Renal cortex interstitium (tissue), 11 donors: ENCODE results near the gene ZNF215. TPM values are rescaled to one million over a fixed set of nuclear protein-coding genes. Genes with fewer than 3 reads are reported as not detected.
"Not testable (repeated sequence)": the region's sequence is repeated elsewhere in the genome, so short reads cannot be mapped to it uniquely, and the experiment has no call there.

Experiments used
- DNase-seq, 11 donors: peaks; one replicate each; pipeline ENCODE4 v3.0.0-alpha.2; 2013; ENCODE audit warnings: low read depth in 9 of 11, low spot score in 4 of 11; ENCODE audit errors: extremely low read depth in 1 of 11
- polyA plus RNA-seq, 3 donors: library from polyadenylated mRNA; unstranded; fragments of 120-200 nt; gene quantifications; one replicate each; pipeline ENCODE4 v1.2.1, GENCODE V29; 2013; ENCODE audit not compliant: insufficient read length in 3 of 3

ZNF215 gene
- polyA plus RNA-seq, 3 donors, result 2.5 to 3.3 (median 3.0) TPM

DNA sequence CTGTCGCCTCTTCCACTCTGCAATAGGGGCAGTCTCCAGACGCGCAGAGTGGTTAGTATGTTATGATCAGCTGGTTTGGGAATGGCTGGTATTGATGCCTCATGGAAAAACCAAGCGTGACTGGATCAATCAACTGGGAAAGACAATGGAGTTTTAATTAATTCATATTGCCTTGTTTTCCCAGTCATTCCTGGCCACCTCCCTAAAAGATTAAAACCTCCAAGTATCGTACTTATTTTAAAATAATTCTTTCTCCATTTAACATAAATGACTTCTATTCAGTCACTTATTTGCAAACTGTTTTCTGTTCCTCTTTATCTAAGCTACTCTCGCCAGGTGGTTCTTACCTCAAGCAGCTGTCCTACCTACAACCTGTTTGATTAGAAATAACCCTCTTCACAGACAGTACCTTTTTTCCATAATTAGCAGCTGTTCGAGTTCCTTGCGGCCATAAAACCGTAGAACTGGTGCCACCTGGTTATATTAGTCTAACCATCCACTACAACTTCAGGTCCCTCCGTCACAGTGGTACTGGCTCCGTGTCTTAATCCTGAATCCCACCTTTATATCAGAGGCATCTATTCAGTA lies 898 bp downstream of the ZNF215 start:
- no peak for DNase-seq

DNA sequence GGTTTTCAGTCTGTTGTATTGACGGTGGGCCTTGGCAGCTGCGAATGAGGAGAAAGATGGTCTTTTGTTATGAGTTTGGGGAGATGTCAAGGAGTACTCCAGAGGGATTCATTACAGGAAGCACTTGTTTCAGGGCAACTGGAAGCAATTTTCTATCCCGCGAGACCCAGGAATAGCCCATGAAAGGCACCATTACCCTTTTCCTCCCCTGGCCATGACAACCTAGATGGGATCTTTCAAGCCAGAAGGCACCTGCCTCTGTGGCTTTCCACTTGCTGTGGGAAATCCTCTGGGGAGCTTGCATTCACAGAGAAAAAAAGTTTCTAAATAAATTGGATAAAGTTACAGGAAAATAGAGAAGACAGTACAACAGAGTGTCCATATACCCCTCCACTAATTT lies 2.7 kb downstream of the ZNF215 start:
- no peak for DNase-seq

DNA sequence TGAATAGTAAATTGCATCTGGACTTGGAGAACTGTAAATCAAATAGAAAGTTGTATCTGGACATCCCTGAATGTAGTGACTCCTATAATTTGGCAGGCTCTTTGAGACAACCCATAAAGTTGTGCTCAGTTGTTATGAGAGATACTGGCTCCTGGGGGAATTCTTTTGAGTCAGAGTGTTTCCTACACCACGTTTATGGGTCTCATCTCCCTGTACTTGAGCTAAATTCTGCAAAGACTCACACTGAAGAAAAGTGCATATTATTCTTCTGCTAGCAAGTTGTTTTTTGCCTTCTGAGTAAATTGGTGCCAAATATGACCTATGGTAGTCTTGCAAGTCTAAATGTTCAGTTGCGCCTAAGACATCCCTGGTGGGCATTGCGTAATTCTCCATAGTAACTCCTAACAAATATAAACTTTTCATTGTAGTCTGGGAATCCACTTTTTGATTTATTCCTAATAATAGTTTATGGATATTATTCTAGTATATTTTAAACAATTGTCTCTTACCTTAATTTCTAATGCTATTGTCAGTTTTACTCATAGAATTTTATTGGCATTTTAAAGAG lies 5.0 kb downstream of the ZNF215 start:
- no peak for DNase-seq

DNA sequence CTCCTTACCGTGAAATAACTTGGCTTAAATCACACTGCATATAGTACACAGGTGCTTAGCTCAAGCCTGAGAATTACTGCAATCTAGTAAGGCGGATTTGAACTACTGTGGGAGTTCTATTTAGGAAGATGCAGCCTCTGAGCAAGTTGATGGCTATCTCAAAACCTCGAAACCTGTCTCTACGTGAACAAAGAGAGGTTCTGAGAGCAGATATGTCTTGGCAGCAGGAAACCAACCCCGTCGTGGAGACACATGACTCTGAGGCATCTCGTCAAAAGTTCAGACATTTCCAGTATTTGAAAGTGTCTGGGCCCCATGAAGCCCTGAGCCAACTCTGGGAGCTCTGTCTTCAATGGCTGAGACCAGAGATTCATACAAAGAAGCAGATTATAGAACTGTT lies 5.9 kb downstream of the ZNF215 start:
- no peak for DNase-seq

DNA sequence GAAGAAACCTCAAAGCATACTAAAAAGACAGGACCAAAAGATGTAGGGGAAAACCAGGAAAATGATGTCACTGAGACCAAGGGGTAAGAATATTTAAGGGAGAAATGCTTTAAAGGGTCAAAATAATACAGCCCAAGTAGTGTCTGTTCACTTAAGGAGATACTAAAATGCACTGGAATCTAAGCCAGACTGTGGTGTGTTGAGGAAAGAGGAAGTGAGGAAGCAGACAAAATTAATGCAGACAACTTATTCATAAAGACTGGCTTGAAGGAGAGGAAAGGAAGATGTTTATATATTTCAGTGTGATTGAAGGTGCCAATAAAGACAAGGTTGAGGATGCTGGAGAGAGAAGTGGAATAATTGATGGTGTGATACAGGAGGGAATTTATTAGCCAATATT lies 15.7 kb downstream of the ZNF215 start:
- no peak for DNase-seq

DNA sequence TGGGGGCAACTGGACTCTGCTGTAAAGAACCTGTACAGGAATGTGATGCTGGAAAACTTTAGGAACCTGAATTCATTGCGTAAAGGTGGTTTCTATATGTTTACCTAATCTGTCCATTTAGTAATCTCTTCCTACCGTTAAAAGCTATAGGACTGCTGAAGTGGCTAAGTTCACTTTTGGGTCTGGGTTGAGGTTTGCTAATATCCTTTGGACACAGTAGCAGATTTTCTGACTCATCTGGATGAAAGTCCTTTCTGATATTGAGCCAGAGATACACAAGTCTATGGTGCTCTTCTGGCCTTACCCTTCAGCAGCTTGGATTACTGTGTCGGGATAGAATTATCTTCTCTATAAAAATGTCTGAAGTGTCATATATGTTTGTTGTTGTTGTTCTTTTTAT lies 16.9 kb downstream of the ZNF215 start:
- no peak for DNase-seq

DNA sequence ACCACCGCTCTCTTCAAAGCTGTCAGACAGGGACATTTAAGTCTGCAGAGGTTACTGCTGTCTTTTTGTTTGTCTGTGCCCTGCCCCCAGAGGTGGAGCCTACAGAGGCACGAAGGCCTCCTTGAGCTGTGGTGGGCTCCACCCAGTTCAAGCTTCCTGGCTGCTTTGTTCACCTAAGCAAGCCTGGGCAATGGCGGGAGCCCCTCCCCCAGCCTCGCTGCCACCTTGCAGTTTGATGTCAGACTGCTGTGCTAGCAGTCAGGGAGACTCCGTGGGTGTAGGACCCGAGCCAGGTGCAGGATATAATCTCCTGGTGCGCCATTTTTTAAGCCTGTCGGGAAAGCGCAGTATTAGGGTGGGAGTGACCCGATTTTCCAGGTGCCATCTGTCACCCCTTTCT lies 28.0 kb downstream of the ZNF215 start:
- not testable (repeated sequence) for DNase-seq

DNA sequence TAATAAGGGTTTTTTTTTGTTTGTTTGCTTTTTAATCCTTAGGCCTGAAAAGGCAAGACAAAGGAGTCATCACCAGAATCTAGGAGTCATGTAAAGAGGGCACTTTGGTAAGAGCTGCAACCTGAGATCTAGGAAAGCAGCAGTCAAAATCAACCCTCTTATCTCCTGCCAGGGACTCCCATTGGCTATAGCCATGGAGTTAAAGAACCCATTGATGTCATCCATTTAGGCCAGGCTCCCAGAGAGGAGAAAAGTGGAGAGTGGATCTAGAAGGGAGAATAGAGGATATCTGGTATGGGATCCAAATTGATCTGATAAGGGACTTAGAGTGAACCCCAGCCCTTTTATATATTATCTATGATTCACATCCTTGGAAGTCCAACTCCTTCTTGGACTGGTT lies 35.9 kb downstream of the ZNF215 start:
- DNase-seq, result no peak

DNA sequence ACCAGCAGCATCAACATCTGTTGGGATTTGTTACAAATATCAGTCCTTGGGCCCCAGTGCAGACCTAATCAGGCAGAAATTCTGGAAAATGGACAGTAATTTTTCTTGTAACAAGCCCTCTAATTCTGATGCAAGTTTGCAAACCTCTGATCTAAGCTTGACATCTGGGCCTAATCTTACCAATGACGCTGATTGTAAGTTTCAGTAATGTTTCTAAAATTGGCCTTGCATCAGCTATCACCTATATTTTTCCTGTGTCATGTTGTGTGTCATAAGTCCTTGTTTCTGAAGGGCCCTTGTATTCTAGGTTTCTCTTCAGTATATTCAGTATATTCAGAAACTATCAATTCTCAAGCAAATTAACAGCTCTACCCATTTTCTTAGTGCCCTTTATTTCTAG lies 36.4 kb downstream of the ZNF215 start:
- no peak for DNase-seq

DNA sequence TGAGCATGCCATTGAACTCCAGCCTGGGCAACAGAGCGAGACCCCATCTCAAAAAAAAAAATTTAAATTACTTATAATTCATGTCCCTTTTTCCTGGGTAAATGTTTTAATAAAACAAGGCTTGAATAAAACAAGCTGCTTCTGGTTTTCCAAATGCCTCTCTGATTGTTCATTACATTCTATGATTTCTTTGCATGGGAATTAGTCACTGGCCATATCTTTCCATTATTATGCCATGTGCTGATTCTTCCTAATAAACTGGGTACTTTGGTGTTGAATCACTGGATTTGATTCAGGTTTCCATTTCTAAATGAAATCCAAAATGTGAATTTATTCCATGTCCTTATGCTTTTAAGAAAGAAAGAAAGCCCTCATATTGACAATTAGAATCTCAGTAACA lies 42.6 kb downstream of the ZNF215 start:
- DNase-seq, result no peak

DNA sequence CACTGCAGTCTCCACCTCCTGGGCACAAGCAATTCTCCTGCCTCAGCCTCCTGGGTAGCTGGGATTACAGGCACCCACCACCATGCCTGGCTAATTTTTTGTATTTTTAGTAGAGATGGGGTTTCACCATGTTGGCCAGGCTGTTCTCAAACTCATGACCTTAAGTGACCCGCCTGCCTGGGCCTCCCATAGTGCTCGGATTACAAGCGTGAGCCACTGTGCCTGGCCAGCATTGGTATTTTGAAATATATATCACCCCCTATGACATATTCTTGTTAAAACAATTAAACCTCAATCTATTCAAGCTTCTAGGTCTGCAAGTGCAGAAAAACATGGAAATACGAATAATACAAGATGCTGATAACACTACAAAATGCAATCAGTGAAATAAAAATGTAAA lies 43.6 kb downstream of the ZNF215 start:
- DNase-seq, result not testable (repeated sequence)

DNA sequence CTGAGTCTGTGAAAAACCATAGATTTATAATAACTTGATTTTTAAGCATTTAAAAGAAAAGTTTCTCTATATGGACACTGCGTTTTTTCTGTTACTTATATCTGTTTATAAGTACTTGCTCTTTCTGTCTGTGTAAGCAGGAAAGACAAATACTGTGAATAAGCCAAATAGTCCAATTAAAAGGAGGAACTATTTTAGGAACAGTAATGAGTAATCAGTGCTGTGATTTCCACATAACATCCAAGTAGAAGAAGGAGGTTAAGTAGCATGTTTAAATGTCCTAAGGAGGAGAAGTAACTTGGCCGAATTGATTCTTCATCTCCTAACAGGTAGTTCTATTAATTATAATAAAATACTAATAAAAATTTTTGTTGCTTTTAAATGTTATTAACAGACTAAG lies 53.1 kb downstream of the ZNF215 start:
- DNase-seq, result no peak

DNA sequence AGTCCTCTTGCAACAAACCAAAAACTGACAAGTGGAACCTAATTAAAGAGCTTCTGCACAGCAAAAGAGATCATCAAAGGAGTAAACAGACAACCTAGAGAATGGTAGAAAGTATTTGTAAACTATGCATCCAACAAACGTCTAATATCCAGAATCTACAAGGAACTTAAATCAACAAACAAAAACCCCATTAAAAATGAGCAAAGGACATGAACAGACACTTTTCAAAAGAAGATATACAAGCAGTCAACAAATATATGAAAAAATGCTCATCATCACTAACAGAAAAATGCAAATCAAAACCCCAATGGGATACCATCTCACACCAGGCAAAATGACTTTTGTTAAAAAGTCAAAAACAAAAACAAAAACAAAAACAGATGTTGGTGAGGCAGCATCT lies 60.3 kb downstream of the ZNF215 start:
- DNase-seq, result no peak

DNA sequence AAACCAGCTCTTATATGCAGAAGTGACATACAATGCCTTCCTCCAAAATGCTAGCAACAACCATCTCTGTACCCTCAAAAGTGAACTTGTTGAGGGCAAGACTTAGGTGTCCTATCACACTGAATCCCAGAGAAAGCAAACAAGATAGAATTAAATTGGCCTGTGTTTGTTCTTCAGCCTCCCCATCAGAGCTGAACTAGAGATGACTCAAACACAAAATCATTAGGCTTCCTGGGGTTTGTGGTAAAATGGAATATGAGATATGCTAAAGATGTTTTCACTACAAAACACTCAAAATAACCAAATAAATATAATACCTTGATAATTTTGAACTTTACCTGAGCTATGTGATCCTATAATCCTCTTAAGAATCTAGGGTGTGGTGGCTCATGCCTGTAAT lies 62.3 kb downstream of the ZNF215 start:
- DNase-seq, result no peak

DNA sequence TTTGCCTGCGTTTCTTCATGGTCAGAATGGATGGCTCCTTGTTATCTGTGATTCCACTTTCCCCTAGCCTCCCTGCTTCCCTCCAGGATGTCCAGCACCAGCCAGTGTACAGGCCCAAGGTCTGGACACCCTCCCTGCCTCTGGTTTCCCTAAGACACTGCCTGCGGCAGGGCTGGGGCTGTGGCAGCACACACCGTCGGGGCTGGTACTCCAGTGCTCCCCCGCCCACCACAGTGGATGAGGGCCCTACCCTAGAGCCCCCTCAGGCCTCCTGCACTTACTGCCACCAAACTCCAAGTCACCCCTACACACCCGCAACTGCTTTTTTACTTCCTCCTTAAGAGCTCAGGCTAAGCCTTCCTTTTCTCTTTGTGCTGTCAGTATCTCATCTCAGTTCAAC lies 65.0 kb downstream of the ZNF215 start:
- DNase-seq, result no peak

DNA sequence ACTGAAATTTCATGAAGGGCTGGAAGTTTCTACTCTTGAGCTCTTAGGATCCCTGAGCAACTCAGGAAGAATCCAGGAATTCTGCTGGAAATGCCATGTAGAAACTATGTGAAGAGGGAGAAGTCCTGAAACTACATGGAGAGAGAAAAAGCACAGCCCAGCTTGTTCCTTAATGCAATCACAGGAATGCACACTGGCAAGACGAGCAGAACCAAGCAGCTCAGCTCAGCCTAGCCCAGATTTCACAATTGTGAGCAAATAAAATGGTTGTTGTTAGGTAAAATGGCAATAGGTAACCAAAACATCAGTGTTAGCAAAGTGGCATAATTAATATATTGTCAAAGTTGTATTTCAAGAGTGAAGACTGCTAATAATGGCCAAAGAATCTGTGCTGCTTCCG lies 65.8 kb downstream of the ZNF215 start:
- DNase-seq, result no peak

DNA sequence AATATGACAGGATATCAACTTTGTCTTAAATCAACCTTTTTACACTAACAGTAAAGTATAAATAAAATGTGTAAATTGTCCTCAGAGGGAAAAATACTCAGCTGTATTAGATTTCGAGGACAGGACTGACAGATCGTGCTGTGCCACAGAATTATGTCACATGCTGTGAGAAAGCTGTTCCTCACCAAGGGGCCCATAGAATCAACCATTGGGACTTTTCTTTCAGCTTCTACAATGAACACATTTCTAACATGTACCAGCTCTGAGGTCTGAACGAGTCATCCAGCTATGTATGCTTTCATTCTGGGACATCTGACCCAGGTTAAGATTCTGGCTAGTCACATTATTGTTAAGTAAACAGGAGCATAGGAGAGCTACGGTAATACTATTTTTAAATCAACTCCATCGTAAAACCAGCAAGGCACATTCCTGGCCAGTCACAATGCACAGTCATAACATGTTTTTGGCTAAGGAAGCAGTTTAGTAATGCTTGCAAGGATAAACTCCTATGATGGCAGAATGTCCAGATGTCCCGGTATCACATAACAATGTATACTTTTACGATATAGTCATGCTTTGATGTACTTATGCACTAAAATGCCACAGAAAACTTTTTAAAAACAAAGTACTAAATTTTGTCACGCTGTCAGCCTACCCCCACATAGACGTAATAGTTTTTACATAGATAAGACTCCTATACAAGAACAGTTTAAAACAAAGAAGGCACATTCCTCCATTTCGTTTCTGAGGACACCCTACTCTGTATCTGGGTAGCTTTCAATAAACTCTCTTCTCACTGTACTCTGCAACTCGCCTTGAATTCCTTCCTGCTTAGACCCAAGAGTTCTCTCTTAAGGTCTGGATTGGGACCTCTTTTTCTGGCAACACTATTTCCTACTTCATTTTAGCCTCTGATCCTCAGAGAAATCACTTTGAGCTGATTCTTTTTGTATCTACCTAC lies 66.5 kb downstream of the ZNF215 start:
- DNase-seq, result peak in 6 of 11 donors; percentile 1 to 14 (median 4)

DNA sequence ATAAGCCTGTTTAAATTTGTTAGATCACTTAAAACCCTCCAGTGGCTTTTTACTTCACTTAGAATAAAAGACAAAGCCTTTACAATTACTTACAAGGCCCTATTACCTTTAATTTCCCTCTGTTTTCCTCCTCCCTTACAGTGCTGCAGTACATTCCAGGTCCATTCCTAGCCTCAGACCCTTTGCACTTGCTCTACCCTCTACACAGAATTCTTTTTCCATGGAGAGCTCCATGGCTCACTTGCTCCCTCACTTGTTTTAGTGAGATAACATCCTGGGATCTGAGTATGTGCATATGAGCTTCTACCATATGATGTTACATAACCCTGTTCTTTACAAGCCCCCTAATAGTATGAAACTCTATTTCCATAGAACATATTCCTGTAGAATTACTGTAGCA lies 69.5 kb downstream of the ZNF215 start:
- DNase-seq, result no peak

DNA sequence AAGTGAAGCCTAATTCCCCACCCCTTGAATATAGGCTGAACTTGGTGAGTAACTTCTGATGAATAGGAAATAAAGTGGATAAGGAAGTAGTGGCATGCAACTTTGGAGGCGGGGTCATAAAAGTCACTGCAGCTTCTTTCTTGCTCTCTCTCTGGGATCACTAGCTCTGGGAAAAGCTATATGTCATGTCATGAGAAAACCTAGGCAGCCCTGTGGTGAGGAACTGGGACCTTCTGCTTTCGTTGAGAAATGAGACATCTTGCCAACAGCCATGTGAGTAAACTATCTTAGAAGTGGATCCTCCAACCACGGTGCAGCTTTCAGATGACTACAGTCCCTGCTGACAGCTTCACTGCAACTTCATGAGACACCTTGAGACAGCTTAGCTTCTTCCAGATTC lies 78.3 kb downstream of the ZNF215 start:
- DNase-seq, result no peak
